Measurements from ENCODE around the gene USP11.
"Not testable (repeated sequence)": the region's sequence is repeated elsewhere in the genome, so short reads cannot be mapped to it uniquely, and the experiment has no call there.

USP11 gene

DNA sequence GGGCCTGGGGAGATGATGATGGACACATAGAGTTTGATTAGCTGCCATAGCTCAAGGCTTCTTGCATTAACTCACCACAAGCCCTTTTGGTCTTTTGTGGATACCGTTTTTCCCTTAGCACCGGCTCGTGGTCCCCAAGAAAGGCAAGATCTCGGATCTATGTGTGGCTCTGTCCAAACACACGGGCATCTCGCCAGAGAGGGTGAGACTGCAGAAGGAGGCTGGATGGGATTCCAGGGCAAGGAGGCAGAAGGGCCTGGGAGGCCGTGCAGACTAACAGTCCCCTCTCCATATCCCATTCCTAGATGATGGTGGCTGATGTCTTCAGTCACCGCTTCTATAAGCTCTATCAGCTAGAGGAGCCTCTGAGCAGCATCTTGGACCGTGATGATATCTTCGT lies 9.5 kb downstream of the USP11 start:
- Histone ChIP-seq H3K4me1 (ENCODE audit: control insufficient read depth in 5 of 5, insufficient read depth in 5 of 5, low read length in 5 of 5) (no peaks in the 10 kb centered on the region), H3K27ac (ENCODE audit: low read depth, low read length) (no peak overlapping the region), H3K4me3 (ENCODE audit: low read depth in 1 of 5, low read length in 5 of 5) (no peak overlapping the region), H3K27me3 (ENCODE audit: control insufficient read depth in 5 of 5, insufficient read depth in 4 of 5, low read length in 5 of 5) (peaks cover 0 to 25% (median 24%) of the 10 kb centered on the region in 5 donors), H3K9me3 (ENCODE audit: control insufficient read depth in 5 of 5, low read length in 5 of 5) (no peaks in the 10 kb centered on the region), H3K36me3 (ENCODE audit: control insufficient read depth in 5 of 5, insufficient read depth in 5 of 5, low read length in 5 of 5) (peaks cover 5 to 64% (median 53%) of the 10 kb centered on the region in 5 donors), H3K9ac (ENCODE audit: low read length in 5 of 5) (no peak overlapping the region)

DNA sequence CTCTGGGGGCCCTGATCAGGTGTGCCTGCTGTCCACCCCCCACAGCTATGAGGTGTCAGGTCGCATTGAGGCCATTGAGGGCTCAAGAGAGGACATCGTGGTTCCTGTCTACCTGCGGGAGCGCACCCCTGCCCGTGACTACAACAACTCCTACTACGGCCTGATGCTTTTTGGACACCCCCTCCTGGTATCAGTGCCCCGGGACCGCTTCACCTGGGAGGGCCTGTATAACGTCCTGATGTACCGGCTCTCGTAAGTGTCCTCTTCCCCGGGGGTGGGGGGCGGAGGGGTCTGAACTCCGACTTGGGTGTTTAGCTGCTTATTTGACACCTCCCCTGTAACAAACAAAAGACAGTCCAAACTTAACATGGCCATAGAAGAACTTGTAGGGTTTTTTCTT lies 10.5 kb downstream of the USP11 start:
- Histone ChIP-seq H3K36me3 (ENCODE audit: control insufficient read depth in 5 of 5, insufficient read depth in 5 of 5, low read length in 5 of 5) (peaks cover 5 to 74% (median 56%) of the 10 kb centered on the region in 5 donors), H3K9ac (ENCODE audit: low read length in 5 of 5) (no peak overlapping the region), H3K9me3 (ENCODE audit: control insufficient read depth in 5 of 5, low read length in 5 of 5) (peaks cover 0 to 2% (median 0%) of the 10 kb centered on the region in 5 donors), H3K27me3 (ENCODE audit: control insufficient read depth in 5 of 5, insufficient read depth in 4 of 5, low read length in 5 of 5) (peaks cover 0 to 28% (median 24%) of the 10 kb centered on the region in 5 donors), H3K4me1 (ENCODE audit: control insufficient read depth in 5 of 5, insufficient read depth in 5 of 5, low read length in 5 of 5) (no peaks in the 10 kb centered on the region), H3K4me3 (ENCODE audit: low read depth in 1 of 5, low read length in 5 of 5) (no peak overlapping the region), H3K27ac (ENCODE audit: low read depth, low read length) (no peak overlapping the region)

DNA sequence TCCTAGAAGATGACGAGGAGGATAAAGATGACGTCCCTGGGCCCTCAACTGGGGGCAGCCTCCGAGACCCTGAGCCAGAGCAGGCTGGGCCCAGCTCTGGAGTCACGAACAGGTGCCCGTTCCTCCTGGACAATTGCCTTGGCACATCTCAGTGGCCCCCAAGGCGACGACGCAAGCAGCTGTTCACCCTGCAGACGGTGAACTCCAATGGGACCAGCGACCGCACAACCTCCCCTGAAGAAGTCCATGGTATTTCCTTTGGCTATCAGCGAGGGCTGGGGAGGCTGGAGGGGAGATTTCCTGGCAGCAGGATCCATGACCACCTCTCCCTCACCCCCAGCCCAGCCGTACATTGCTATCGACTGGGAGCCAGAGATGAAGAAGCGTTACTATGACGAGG lies 11.9 kb downstream of the USP11 start:
- peaks cover 5 to 76% (median 59%) of the 10 kb centered on the region in 5 donors for H3K36me3 ChIP-seq (ENCODE audit: control insufficient read depth in 5 of 5, insufficient read depth in 5 of 5, low read length in 5 of 5)
- no peak overlapping the region for H3K4me3 ChIP-seq (ENCODE audit: low read depth in 1 of 5, low read length in 5 of 5)
- no peak overlapping the region for H3K27ac ChIP-seq (ENCODE audit: low read depth, low read length)
- H3K9me3 ChIP-seq (ENCODE audit: control insufficient read depth in 5 of 5, low read length in 5 of 5), result peaks cover 0 to 2% (median 0%) of the 10 kb centered on the region in 5 donors
- H3K27me3 ChIP-seq (ENCODE audit: control insufficient read depth in 5 of 5, insufficient read depth in 4 of 5, low read length in 5 of 5), result peaks cover 0 to 25% (median 22%) of the 10 kb centered on the region in 5 donors
- H3K9ac ChIP-seq (ENCODE audit: low read length in 5 of 5), result no peak overlapping the region
- H3K4me1 ChIP-seq (ENCODE audit: control insufficient read depth in 5 of 5, insufficient read depth in 5 of 5, low read length in 5 of 5), result no peaks in the 10 kb centered on the region

DNA sequence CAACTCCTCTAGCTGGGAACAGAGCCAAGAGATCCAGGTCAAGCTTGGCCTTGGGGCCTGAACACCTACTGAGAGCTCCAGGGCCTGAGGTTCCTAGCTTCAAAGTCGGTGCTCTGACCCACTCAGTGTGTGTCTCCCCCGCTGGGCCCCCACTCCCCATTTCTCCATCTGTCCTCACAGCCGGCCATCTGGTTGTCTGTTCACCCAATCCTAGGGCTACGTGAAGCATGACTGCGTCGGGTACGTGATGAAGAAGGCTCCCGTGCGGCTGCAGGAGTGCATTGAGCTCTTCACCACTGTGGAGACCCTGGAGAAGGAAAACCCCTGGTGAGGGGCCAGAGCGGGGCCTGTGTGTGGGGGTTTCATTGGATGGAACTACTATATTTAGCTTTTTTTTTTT lies 12.3 kb downstream of the USP11 start:
- no peak overlapping the region for H3K9ac ChIP-seq (ENCODE audit: low read length in 5 of 5)
- H3K4me1 ChIP-seq (ENCODE audit: control insufficient read depth in 5 of 5, insufficient read depth in 5 of 5, low read length in 5 of 5), result no peaks in the 10 kb centered on the region
- peaks cover 0 to 25% (median 17%) of the 10 kb centered on the region in 5 donors for H3K27me3 ChIP-seq (ENCODE audit: control insufficient read depth in 5 of 5, insufficient read depth in 4 of 5, low read length in 5 of 5)
- no peak overlapping the region for H3K27ac ChIP-seq (ENCODE audit: low read depth, low read length)
- H3K4me3 ChIP-seq (ENCODE audit: low read depth in 1 of 5, low read length in 5 of 5), result no peak overlapping the region
- peaks cover 0 to 2% (median 0%) of the 10 kb centered on the region in 5 donors for H3K9me3 ChIP-seq (ENCODE audit: control insufficient read depth in 5 of 5, low read length in 5 of 5)
- H3K36me3 ChIP-seq (ENCODE audit: control insufficient read depth in 5 of 5, insufficient read depth in 5 of 5, low read length in 5 of 5), result peaks cover 5 to 72% (median 54%) of the 10 kb centered on the region in 5 donors

DNA sequence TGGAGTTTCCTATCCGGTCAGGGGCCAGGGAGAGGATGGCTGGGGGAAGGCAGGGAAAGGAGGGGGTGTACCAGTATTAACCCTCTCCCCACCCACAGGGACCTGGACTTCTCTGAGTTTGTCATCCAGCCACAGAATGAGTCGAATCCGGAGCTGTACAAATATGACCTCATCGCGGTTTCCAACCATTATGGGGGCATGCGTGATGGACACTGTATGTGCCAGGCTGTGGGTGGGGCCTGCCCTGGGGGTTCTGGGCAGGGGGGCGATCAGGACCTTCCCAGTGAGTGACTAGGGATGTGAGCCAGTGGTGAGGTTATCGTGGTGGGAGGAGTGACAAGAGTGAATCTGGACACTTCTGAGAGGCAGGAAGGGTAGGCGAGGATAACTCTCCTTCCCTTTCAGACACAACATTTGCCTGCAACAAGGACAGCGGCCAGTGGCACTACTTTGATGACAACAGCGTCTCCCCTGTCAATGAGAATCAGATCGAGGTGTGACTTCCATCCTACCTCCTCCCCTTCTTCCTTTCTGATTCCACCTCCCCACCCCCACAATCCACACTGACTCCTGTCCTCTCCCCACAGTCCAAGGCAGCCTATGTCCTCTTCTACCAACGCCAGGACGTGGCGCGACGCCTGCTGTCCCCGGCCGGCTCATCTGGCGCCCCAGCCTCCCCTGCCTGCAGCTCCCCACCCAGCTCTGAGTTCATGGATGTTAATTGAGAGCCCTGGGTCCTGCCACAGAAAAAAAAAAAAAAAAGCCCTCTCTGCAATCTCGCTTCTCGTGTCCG lies 14.6 kb downstream of the USP11 start:
- no peak overlapping the region for H3K27ac ChIP-seq (ENCODE audit: low read depth, low read length)
- H3K27me3 ChIP-seq (ENCODE audit: control insufficient read depth in 5 of 5, insufficient read depth in 4 of 5, low read length in 5 of 5), result peaks cover 0 to 22% (median 12%) of the 10 kb centered on the region in 5 donors
- no peak overlapping the region for H3K4me3 ChIP-seq (ENCODE audit: low read depth in 1 of 5, low read length in 5 of 5)
- no peaks in the 10 kb centered on the region for H3K4me1 ChIP-seq (ENCODE audit: control insufficient read depth in 5 of 5, insufficient read depth in 5 of 5, low read length in 5 of 5)
- H3K36me3 ChIP-seq (ENCODE audit: control insufficient read depth in 5 of 5, insufficient read depth in 5 of 5, low read length in 5 of 5), result peaks cover 5 to 49% (median 31%) of the 10 kb centered on the region in 5 donors
- no peak overlapping the region for H3K9ac ChIP-seq (ENCODE audit: low read length in 5 of 5)
- H3K9me3 ChIP-seq (ENCODE audit: control insufficient read depth in 5 of 5, low read length in 5 of 5), result peaks cover 0 to 2% (median 0%) of the 10 kb centered on the region in 5 donors

DNA sequence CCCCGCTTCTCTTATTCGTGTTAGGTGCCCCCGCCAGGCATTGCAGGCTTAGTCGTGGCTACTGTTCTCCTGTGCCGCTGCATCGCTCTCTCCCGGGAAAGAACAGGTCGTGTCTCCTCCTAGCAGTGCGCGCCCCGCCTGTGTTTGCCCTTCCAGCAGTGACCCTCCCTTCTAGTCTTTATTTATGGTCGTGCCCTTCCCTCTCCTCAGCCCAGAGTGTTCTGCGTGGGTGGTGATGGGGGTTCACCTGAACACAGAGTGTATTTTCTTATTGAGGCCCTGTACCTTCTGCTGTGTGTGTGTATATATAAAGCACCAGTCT lies 15.2 kb downstream of the USP11 start:
- H3K9ac ChIP-seq (ENCODE audit: low read length in 5 of 5), result no peak overlapping the region
- H3K27me3 ChIP-seq (ENCODE audit: control insufficient read depth in 5 of 5, insufficient read depth in 4 of 5, low read length in 5 of 5), result peaks cover 0 to 18% (median 11%) of the 10 kb centered on the region in 5 donors
- peaks cover 0 to 3% (median 0%) of the 10 kb centered on the region in 5 donors for H3K9me3 ChIP-seq (ENCODE audit: control insufficient read depth in 5 of 5, low read length in 5 of 5)
- peaks cover 5 to 45% (median 27%) of the 10 kb centered on the region in 5 donors for H3K36me3 ChIP-seq (ENCODE audit: control insufficient read depth in 5 of 5, insufficient read depth in 5 of 5, low read length in 5 of 5)
- no peak overlapping the region for H3K27ac ChIP-seq (ENCODE audit: low read depth, low read length)
- H3K4me1 ChIP-seq (ENCODE audit: control insufficient read depth in 5 of 5, insufficient read depth in 5 of 5, low read length in 5 of 5), result no peaks in the 10 kb centered on the region
- no peak overlapping the region for H3K4me3 ChIP-seq (ENCODE audit: low read depth in 1 of 5, low read length in 5 of 5)

DNA sequence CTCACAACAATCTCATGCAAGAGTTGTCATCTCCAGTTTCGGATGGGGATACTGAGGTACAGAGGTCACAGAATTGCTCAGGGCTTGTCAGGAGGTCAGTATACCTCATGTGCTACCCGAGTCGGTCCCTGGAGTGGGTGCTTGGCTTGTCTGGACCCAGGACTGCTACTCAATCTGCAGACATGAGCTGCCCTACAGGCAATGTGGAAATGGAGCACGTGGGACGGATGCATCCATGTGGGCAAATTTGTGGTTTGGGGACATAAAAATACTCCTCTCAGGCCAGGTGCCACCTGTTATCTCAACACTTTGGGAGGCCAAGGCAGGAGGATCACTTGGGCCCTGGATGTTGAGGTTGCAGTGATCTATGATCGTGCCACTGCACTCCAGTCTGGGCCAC lies 15.8 kb downstream of the USP11 start:
- Histone ChIP-seq H3K27me3 (ENCODE audit: control insufficient read depth in 5 of 5, insufficient read depth in 4 of 5, low read length in 5 of 5) (peaks cover 0 to 18% (median 11%) of the 10 kb centered on the region in 5 donors), H3K4me3 (ENCODE audit: low read depth in 1 of 5, low read length in 5 of 5) (no peak overlapping the region), H3K4me1 (ENCODE audit: control insufficient read depth in 5 of 5, insufficient read depth in 5 of 5, low read length in 5 of 5) (no peaks in the 10 kb centered on the region), H3K27ac (ENCODE audit: low read depth, low read length) (no peak overlapping the region), H3K9me3 (ENCODE audit: control insufficient read depth in 5 of 5, low read length in 5 of 5) (peaks cover 0 to 3% (median 0%) of the 10 kb centered on the region in 5 donors), H3K9ac (ENCODE audit: low read length in 5 of 5) (no peak overlapping the region), H3K36me3 (ENCODE audit: control insufficient read depth in 5 of 5, insufficient read depth in 5 of 5, low read length in 5 of 5) (peaks cover 5 to 45% (median 26%) of the 10 kb centered on the region in 5 donors)

DNA sequence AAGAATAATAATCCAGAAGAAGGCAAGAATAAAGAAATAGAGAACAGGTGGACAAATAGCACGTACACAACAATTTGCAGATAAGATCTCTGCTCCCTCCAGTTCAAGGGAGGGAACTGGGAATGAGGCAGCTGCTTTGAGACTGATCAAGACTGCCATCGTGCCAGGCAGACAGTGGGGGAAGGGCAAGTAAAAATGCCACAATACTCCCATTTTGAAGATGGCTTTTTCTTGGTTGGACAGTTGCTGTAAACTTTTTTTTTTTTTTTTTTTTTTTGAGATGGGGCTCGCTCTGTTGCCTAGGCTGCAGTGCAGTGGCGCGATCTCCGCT lies 17.2 kb downstream of the USP11 start:
- Histone ChIP-seq H3K27me3 (ENCODE audit: control insufficient read depth in 5 of 5, insufficient read depth in 4 of 5, low read length in 5 of 5) (peaks cover 0 to 15% (median 6%) of the 10 kb centered on the region in 5 donors), H3K36me3 (ENCODE audit: control insufficient read depth in 5 of 5, insufficient read depth in 5 of 5, low read length in 5 of 5) (peaks cover 5 to 31% (median 16%) of the 10 kb centered on the region in 5 donors), H3K9ac (ENCODE audit: low read length in 5 of 5) (no peak overlapping the region), H3K4me1 (ENCODE audit: control insufficient read depth in 5 of 5, insufficient read depth in 5 of 5, low read length in 5 of 5) (no peaks in the 10 kb centered on the region), H3K27ac (ENCODE audit: low read depth, low read length) (no peak overlapping the region), H3K9me3 (ENCODE audit: control insufficient read depth in 5 of 5, low read length in 5 of 5) (peaks cover 0 to 9% (median 2%) of the 10 kb centered on the region in 5 donors), H3K4me3 (ENCODE audit: low read depth in 1 of 5, low read length in 5 of 5) (no peak overlapping the region)

DNA sequence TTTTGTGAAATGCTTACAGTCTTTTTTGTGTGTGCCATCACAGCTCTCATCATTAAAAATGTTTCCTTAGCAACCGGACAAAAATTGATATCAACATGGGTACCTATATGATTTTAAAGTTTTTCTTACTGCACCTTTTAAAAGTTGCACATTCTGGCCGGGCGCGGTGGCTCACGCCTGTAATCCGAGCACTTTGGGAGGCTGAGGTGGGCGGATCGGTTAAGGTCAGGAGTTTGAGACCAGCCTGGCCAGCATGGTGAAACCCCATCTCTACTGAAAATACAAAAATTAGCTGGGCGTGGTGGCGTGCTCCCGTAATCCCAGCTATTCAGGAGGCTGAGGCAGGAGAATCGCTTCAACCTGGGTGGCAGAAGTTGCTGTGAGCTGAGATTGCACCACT lies 24.8 kb downstream of the USP11 start:
- not testable (repeated sequence) for H3K9ac ChIP-seq (ENCODE audit: low read length in 5 of 5); H3K9me3 ChIP-seq (ENCODE audit: control insufficient read depth in 5 of 5, low read length in 5 of 5); H3K27ac ChIP-seq (ENCODE audit: low read depth, low read length); H3K4me3 ChIP-seq (ENCODE audit: low read depth in 1 of 5, low read length in 5 of 5); H3K4me1 ChIP-seq (ENCODE audit: control insufficient read depth in 5 of 5, insufficient read depth in 5 of 5, low read length in 5 of 5); H3K36me3 ChIP-seq (ENCODE audit: control insufficient read depth in 5 of 5, insufficient read depth in 5 of 5, low read length in 5 of 5)
- H3K27me3 ChIP-seq (ENCODE audit: control insufficient read depth in 5 of 5, insufficient read depth in 4 of 5, low read length in 5 of 5), result peaks cover 0 to 11% (median 3%) of the 10 kb centered on the region in 5 donors

DNA sequence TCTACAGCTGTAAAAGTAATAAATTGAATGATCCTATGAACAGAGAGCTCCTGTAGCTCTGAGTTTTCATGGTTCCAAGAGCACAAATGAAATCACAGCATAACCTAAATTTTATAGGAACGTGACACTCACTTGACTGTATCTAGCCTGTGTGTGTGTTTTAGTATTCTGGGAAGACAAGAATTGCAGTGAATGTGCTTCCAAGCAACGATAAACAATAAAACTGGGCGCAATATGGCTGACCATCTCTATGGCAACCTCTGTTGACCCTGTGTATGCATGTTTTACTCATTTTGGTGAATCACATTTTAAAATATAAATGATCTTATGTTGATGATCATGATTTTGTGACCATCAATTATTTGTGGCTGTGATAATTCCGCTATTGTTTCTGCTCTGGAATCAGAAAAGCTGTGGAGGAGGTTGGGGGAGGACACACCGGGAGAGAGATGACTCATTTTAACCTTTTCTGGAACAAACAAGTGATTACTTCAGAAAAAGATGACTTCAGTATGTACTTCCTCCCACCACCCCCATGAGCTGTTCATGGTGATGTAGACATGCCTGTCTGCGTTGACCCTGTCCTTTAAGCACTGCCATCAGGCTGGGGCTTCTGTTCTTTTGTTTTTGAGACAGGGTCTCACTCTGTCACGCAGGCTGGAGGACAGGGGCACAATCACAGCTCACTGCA lies 31.8 kb downstream of the USP11 start:
- Histone ChIP-seq H3K4me3 (ENCODE audit: low read depth in 1 of 5, low read length in 5 of 5) (no peak overlapping the region), H3K4me1 (ENCODE audit: control insufficient read depth in 5 of 5, insufficient read depth in 5 of 5, low read length in 5 of 5) (no peaks in the 10 kb centered on the region), H3K27ac (ENCODE audit: low read depth, low read length) (no peak overlapping the region), H3K9ac (ENCODE audit: low read length in 5 of 5) (no peak overlapping the region), H3K9me3 (ENCODE audit: control insufficient read depth in 5 of 5, low read length in 5 of 5) (no peaks in the 10 kb centered on the region), H3K36me3 (ENCODE audit: control insufficient read depth in 5 of 5, insufficient read depth in 5 of 5, low read length in 5 of 5) (no peaks in the 10 kb centered on the region), H3K27me3 (ENCODE audit: control insufficient read depth in 5 of 5, insufficient read depth in 4 of 5, low read length in 5 of 5) (peaks cover 0 to 16% (median 9%) of the 10 kb centered on the region in 5 donors)
